ENCODE measurements around the gene ACOD1.

ACOD1 gene

DNA sequence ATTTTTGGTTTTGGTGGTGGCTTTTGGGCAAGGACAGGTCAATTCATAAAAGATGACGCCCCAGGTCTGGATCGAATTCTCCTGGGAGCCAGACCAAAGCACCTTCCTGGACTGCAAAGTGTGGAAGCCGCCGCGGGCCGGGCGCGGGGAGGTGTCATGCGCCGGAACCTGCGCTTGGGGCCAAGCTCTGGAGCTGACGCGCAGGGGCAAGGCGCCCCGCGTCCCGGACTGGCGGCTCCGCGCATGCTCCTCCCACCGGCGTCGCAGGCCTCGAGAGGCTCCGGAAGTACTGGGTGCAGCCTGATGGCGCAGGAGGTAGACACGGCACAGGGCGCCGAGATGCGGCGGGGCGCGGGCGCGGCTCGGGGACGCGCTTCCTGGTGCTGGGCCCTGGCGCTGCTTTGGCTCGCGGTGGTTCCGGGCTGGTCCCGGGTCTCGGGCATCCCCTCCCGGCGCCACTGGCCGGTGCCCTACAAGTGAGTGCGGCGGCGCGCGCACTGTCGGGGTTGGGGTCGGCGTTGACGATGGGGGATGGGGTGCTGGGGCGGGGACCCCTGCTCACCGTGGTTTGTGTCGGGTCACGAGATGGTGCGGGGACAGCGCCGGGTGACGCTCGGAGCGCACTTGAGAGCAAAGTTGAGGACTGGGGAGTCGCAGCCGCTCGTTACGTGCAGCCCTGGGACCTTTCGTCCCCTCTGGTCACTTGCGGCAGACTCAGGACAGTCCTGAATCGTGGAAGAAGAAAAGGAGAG, 43.7 kb downstream of the ACOD1 start, which contains the start of gene CLN5:
Gene CLN5, plus strand, starts transcription at position 286 of the 752 bp plus-strand sequence. Its CDS starts 18 bp downstream, at position 304.
- peak; percentile 94 for DNase-seq (ENCODE audit: low spot score)

DNA sequence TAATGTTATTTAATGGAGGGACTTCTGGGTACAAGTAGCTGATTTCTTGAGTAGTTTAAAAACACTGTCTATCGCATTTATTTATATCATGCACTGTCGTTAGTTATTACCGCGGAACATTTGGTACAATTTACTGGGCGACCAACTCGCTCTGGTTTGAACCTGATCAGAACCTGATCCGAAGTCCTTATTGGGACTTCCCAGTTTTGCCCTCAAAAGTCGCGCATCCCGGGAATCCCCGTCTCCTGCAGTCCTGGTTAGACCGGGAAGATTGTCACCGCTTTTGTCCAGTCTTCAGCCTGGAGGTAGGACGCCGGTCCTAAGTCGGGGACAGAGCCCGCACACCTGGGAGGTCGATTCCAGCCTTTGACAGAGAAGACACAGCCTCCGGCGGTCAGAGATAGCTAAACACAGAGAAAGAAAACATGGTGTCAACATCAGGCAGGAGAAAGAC, 44.3 kb downstream of the ACOD1 start:
- peak; percentile 33 for DNase-seq (ENCODE audit: low spot score)

DNA sequence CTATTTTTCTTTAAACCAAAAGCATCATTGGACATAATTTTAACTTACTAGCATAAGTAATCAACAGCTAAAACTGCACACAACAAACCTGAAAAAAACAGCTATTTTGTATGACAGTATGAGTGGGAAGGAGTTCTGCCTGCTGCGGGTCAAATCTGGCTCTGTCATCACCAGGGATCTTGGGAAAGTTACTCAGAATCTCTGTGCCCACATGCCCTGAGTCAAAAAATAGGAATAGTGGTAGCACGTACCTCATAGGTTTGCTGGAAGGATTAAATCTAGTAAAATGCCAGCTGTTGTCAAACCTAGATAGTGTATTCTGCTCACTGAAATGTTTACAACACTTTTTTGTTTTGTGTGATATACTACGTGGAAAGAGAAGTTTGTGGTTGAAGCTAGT, 44.7 kb downstream of the ACOD1 start:
- DNase-seq (ENCODE audit: low spot score), result no peak

DNA sequence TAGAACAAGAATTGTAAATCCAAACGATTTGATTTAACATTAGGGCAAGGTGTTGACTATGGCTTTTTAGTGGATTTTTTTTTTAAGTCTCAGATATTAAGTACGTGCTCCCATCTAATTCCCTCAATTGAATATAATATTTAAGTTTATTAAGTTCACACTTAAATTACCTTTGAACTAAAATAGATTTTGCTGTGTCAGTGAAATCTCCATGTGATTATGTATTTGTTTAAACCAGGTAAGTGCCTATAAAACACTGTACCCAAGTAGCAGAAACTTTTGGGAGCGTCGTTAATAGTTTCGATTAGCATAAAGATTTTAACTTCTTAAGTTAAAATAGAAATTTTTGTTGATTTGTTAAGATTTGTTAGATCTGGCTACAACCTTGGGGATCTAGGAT, 45.2 kb downstream of the ACOD1 start:
- DNase-seq (ENCODE audit: low spot score), result no peak

DNA sequence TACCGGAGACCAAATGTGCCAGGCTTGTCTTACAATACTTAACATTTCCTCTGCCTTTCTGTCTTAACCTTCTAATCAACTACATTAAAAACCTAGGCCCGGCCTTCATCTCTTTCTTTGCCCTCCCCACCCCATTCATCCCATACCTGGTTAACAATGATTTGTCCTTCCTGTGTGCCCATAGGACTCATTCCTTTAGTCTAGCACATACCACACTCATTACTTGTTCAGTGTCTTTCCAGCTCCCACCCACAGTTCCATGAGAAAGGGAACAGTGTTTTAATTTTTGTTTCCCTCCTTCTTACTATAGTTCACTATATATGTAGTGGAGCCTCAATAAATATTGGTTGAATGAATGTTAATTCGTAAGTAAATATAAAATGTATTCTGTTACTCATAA, 46.0 kb downstream of the ACOD1 start:
- DNase-seq (ENCODE audit: low spot score), result no peak

DNA sequence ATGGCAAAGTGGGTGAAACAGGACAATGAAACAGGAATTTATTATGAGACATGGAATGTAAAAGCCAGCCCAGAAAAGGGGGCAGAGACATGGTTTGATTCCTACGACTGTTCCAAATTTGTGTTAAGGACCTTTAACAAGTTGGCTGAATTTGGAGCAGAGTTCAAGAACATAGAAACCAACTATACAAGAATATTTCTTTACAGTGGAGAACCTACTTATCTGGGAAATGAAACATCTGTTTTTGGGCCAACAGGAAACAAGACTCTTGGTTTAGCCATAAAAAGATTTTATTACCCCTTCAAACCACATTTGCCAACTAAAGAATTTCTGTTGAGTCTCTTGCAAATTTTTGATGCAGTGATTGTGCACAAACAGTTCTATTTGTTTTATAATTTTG, 52.2 kb downstream of the ACOD1 start:
- DNase-seq (ENCODE audit: low spot score), result no peak

DNA sequence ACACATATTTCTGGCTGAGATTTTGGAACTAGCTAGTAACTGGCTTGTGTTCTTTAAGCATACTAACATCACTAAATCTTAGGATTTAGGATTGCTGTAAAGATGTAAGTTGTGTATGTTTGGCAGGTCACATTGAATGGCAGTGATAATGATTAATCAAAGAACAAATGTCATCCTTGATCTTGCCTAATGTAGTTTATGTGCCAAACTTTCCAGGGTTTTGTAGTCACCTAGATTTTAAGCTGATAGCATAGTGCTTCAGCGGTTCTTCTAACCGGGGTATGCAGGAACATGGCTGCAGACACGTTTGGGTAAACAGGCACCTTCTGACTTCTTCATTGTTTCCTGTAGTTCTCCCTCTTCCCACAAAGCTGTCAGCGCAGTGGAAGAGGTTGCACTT, 53.2 kb downstream of the ACOD1 start:
- no peak for DNase-seq (ENCODE audit: low spot score)

DNA sequence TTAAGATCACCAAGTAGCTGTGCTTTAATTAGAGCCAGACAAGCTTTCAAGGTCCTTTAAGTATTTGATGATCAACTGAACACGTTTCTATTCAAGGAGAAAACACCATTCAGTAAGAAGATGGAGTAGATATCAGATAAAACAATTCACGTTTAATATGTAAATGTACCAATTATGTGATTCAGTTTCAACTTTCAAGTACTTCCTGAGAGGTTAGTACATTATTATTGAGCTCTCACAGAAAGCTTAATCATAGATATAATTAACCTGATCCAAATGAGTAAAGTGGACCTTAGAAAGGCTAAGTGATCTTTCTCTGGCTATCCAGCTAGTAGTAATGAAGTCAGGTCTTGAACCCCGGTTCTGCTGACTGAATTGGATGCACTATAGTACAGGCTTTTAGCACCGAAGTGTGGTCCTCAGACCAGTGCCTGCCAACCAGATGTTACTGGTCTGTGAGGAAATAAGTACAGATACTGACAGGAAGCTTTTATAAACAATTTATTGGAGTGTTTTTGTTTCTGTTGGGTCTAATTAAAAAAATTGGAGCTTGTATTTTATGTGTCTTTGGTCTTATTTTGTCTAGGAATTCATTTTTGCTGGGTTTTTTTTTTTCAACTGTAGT, 53.8 kb downstream of the ACOD1 start:
- no peak for DNase-seq (ENCODE audit: low spot score)

DNA sequence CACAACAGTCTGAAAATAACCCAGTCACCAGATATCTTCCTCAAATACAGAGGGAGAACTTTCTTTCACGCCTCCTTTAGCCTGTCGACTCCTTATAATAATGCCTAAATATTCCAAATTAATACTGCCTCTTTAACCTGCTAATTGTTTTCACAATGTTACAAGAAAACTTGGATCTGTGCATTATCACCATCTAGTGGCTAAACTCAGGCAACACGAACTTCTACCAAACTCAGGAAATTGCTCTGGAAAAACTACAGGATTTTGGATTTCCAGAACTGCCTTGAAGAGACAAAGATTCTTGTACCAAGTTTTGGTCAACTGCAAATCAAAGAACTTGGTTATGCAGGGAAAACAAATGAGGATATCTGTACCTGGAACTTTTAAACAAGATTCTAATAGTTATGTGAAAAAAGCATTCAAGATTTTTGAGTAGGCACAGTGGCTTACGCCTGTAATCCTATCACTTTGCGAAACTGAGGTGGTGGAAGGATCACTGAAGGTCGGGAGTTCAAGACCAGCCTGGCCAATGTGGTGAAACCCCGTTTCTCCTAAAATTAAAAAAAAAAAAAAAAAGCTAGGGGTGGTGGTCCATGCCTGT, 54.4 kb downstream of the ACOD1 start:
- DNase-seq (ENCODE audit: low spot score), result peak; percentile 43

All from Ammon's horn (tissue), 1 donor.